Fibroblast of the aortic adventitia (primary cell): Measurements from ENCODE around the gene CASTOR2. TPM values are rescaled to one million over a fixed set of nuclear protein-coding genes. Genes with fewer than 3 reads are reported as not detected.

ENCODE experiments used
- DNase-seq: peaks from one replicate; pipeline ENCODE4 v3.0.0-alpha.2; 2010; ENCODE audit warnings: low read depth
- H3K4me3 ChIP-seq: 2 replicates; pipeline ENCODE4 v1.5.1; 2011; ENCODE audit warnings: low read depth, mild to moderate bottlenecking, control low read depth, low read length, moderate library complexity
- CTCF ChIP-seq: IDR thresholded peaks from 2 replicates; pipeline ENCODE4 v1.5.1; 2011; ENCODE audit warnings: mild to moderate bottlenecking, low read length, control low read depth, inconsistent platforms; ENCODE audit not compliant: insufficient read depth
- total RNA-seq: library from RNA; depleted of rRNA; stranded (reverse); fragments of >200 nt; gene quantifications from 2 replicates; pipeline ENCODE4 v1.2.3, GENCODE V29; 2012; ENCODE audit warnings: low replicate concordance

The CASTOR2 gene
- total RNA-seq, 1 donor: 22.1 TPM

- no peak overlapping the region for H3K4me3 ChIP-seq
- no peak for DNase-seq
- TF ChIP-seq CTCF: no peak
Measured at GRCh38 chr7:75039709-75040108, 75.2 kb downstream of the CASTOR2 start.

GRCh38 chr7:75040512-75040911 is 76.0 kb downstream of the CASTOR2 start:
- no peak overlapping the region for H3K4me3 ChIP-seq
- TF ChIP-seq CTCF: no peak
- no peak for DNase-seq

- no peak for DNase-seq
- TF ChIP-seq CTCF: no peak
- no peak overlapping the region for H3K4me3 ChIP-seq
Measured at GRCh38 chr7:75042286-75042685, 77.8 kb downstream of the CASTOR2 start.

- DNase-seq: no peak
- TF ChIP-seq CTCF: no peak
- no peak overlapping the region for H3K4me3 ChIP-seq
Measured at GRCh38 chr7:75042831-75043703, 78.6 kb downstream of the CASTOR2 start.

- no peak overlapping the region for H3K4me3 ChIP-seq
- no peak for TF ChIP-seq CTCF
- DNase-seq: no peak
Measured at GRCh38 chr7:75045881-75046280, 81.4 kb downstream of the CASTOR2 start.

- peak; percentile 73 for DNase-seq
- no peak overlapping the region for H3K4me3 ChIP-seq
- no peak for TF ChIP-seq CTCF
Measured at GRCh38 chr7:75048435-75049379, 84.2 kb downstream of the CASTOR2 start.
